Frontal cortex (tissue), 4 donors: ENCODE data around the gene SULT1A3. TPM values are rescaled to one million over a fixed set of nuclear protein-coding genes. Genes with fewer than 3 reads are reported as not detected.
"Not testable (repeated sequence)": the region's sequence is repeated elsewhere in the genome, so short reads cannot be mapped to it uniquely, and the experiment has no call there.

Source experiments
- DNase-seq, 2 donors: peaks; one replicate each; pipeline ENCODE4 v3.0.0; 2012; ENCODE audit warnings: low spot score in 2 of 2
- FAIRE-seq: peaks from 2 replicates; lab custom pipeline; 2012; peaks lifted over from hg19 to GRCh38; lab: Jason Lieb, UNC
- total RNA-seq: library from RNA; depleted of rRNA; stranded (reverse); fragments of >200 nt; gene quantifications from one replicate; pipeline ENCODE4 v1.2.3, GENCODE V29; 2014
- donor health status: control.
- donor health status: control.
- donor health status: control.

Gene SULT1A3
- total RNA-seq, 1 donor from 2014 or later, result 5.3 TPM

GRCh38 chr16:30186444-30186781 is 12.6 kb upstream of the SULT1A3 start:
- FAIRE-seq, result no peak
- DNase-seq, result no peak

DNA sequence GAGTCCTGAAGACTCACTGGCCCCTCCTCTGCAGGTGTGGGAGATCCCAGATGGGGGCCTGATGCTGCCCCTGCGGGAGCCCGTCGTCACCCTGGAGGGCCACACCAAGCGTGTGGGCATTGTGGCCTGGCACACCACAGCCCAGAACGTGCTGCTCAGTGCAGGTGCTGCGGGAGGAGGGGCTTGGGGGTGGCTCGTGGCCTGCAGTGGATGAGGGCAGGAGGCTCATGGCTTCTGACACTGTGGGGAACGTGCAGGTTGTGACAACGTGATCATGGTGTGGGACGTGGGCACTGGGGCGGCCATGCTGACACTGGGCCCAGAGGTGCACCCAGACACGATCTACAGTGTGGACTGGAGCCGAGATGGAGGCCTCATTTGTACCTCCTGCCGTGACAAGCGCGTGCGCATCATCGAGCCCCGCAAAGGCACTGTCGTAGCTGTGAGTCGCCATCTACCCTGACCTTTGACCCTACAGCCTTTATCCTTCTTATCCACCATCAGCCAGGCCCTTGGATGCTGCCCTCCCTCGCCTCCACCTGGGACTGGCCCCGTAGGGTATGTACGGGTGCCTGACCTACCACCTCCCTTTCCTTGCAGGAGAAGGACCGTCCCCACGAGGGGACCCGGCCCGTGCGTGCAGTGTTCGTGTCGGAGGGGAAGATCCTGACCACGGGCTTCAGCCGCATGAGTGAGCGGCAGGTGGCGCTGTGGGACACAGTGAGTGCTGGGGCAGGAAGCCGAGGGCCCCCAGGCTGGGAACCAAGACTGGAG is 12.1 kb upstream of the SULT1A3 start:
- FAIRE-seq (no peak), DNase-seq (peak; percentile 46)

GRCh38 chr16:30187556-30187865 is 11.5 kb upstream of the SULT1A3 start:
- DNase-seq, result no peak
- no peak for FAIRE-seq

- DNase-seq (no peak), FAIRE-seq (no peak)
Measured at GRCh38 chr16:30187971-30188561, 11.0 kb upstream of the SULT1A3 start.

DNA sequence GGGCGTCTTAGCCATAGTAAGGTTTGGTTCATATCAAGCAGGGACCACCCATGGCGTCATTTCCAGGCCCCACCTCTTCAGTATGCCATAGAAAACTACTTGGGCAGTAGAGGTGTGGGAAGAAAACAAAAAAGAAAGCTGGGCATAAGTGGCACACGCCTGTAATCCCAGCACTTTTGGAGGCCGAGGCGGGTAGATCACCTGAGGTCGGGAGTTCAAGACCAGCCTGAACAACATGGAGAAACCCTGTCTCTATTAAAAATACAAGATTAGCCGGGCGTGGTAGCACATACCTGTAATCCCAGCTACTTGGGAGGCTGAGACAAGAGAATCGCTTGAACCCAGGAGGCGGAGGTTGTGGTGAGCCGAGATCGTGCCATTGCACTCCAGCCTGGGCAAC is 7.9 kb upstream of the SULT1A3 start:
- not testable (repeated sequence) for DNase-seq, FAIRE-seq

DNA sequence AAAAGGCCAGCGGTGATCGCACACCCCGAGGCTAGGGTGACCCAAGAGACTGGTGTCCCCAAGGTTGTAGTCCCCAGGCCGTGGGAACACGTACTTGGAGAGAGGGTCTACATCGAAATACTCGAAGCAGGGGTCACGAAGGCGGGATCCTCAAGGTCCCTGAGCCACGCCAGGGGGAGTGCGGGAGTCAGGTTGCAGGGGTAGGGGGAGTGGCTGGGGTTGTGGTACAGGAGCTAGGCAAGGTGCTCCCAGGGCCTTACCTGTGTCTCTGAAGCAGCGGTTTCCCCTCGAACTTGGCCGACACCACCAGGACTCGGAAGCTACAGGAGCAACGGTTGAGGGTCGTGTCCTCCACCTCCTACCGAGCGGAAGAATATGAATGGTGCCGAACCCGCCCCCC is 6.0 kb upstream of the SULT1A3 start:
- FAIRE-seq, result not testable (repeated sequence)

GRCh38 chr16:30193615-30194014 is 5.4 kb upstream of the SULT1A3 start, which contains the start of the genes BOLA2B and SLX1A:
TSS of gene BOLA2B (minus strand) at chr16:30193666. CDS start at chr16:30193595, 71 bp downstream.
TSS of gene SLX1A (plus strand) at chr16:30193875. CDS start at chr16:30194085, 210 bp downstream.
- FAIRE-seq, result peak; percentile 87
- DNase-seq, result not testable (repeated sequence)

More for the DNA sequence above, 6.0 kb upstream of the SULT1A3 start:
- DNase-seq, result not testable (repeated sequence)

DNA sequence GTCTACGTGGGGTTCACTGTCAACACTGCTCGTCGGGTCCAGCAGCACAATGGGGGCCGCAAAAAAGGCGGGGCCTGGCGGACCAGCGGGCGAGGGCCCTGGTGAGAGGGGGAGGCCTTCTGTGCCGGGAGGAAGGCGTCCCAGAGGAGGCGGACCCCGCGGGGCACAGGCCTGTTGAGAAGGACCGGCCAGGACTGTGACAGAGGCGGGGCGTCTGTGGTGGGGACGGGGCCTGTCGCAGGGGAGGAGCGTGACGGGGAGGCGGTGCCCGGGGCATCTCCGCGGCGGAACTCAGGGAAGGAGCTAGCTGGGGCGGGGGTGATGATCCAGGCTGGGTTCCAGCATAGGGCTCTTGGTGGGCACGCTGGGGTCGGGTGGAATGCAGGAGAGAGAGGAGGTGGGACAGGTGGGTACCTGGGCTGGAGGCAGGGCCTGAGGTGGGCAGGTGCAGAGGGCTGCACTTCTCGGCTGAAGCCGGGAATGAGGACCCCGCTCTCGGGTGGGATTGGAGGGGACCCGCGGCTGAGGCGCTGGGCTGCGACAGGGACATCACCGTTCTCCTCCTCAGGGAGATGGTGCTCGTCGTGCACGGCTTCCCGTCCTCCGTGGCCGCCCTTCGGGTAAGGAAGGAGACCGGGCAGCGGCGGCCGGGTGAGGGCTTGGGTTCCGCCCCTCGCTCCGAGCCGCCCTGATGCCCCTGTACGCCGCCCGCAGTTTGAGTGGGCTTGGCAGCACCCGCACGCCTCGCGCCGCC is 4.7 kb upstream of the SULT1A3 start:
- FAIRE-seq, DNase-seq: not testable (repeated sequence)

DNA sequence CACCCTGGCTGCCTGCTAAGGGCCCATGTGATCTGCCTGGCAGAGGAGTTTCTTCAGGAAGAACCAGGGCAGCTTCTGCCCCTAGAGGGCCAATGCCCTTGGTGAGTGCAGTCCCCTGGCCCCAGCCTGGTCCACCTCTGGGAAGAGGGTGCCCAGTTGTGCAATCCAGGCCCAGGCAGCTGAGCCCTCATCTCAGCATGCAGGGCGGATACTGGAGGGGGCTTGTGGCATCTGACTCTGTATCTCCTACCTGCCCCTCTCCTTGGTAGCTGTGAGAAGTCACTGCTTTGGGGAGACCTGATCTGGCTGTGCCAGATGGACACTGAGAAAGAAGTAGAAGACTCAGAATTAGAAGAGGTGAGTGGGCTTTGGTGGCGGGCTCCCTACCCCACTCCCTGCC is 2.1 kb upstream of the SULT1A3 start:
- not testable (repeated sequence) for DNase-seq, FAIRE-seq

DNA sequence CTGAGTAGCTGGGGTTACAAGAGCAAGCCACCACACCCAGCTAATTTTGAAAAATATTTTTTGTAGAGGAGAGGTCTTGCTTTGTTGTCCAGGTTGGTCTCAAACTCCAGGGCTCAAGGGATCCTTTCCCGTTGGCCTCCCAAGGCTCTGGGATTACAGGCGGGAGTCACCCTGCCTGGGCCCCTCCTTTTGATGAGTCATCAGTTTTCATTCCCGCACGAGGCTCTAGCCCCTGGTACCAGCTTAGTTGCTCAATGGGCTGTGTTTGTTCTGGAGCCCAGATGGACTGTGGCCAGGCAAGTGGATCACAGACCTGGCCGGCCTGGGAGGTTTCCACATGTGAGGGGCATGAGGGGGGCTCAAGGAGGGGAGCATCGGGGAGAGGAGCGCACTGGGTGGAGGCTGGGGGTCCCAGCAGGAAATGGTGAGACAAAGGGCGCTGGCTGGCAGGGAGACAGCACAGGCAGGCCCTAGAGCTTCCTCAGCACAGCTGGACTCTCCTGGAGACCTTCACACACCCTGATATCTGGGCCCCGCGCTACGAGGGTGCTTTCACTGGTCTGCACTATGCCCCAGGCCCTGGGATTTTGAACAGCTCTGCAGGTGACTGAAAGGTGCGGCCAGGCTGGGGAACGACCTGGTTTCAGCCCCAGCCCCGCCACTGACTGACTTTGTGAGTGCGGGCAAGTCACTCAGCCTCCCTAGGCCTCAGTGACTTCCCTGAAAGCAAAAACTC is 721 bp downstream of the SULT1A3 start:
- DNase-seq, FAIRE-seq: not testable (repeated sequence)

DNA sequence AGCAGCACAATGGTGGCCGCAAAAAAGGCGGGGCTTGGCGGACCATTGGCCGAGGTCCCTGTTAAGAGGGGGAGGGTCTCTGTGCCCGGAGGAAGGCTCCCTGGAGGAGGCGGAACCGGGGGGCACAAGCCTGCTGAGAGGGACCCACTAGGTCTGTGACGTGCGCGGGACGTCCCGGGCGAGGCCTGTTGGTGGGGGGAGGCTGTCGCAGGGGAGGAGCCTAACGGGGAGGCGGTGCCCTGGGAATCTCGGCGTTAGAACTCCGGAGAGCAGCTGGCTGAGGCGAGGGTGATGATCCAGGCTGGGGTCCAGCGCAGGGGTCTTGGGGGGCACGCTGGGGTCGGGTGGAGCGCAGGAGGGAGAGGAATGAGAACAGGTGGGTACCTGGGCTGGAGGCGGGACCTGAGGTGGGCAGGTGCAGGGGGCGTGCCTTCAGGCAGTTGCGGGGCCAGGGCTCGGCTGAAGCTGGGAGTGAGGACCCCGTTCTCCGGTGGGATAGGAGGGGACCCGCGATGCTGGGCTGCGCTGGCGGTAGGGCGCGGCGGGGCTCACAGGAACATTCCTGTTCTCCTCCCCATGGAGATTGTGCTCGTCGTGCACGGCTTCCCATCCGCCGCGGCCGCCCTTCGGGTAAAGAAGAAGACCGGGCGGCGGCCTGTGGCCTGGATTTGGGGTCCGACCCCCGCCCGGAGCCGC is 6.6 kb downstream of the SULT1A3 start:
- not testable (repeated sequence) for FAIRE-seq, DNase-seq

DNA sequence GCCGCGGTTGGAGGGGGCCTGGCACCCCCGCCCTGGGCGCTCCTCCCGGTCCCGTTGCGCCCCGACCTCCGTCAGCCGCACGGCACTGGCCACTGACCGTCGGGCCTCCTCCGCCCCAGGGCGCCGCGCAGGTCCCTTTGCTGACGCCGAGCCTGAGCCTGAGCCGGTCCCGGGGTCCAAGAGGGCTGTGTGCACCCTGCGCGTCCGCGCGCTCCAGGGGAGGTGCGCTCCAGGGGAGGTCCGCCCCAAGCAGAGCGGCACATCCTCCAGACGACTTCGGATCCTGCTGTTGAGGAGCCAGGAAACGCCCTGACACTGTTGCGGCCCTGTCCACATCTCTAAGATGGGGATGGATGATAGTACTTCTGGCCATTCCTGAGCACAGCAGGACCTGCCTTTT is 7.2 kb downstream of the SULT1A3 start:
- DNase-seq, FAIRE-seq: not testable (repeated sequence)

DNA sequence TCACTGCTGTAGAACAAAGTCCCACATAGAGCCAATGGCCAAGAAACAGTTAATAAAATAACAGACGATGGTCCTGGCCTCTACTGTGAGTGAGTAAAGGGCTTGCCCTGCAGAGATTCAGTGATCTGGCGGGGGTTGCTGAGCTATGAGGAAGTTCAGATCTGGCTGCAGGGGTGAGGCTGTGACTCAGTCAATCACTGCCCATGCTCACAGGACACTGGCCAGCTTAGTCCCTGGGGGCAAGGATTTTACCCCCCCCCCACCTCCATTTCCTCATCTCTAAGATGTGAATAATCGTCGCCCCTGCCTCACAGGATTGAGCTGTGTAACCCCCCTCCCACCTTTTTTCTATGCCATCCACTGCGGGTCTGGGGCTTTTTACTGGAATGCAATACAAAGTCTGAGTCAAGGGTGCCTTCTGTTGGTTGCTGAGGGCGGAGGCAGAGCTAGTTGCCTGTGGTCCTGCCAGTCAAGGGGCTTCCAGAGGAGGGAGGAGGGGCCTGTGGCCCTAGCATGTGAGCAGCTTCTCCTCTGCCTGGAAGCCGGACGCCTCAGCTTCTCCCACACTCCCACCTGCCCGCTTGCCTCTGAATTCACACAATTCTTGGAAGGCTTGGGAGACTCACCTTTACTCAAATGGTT is 8.1 kb downstream of the SULT1A3 start:
- FAIRE-seq, DNase-seq: not testable (repeated sequence)

DNA sequence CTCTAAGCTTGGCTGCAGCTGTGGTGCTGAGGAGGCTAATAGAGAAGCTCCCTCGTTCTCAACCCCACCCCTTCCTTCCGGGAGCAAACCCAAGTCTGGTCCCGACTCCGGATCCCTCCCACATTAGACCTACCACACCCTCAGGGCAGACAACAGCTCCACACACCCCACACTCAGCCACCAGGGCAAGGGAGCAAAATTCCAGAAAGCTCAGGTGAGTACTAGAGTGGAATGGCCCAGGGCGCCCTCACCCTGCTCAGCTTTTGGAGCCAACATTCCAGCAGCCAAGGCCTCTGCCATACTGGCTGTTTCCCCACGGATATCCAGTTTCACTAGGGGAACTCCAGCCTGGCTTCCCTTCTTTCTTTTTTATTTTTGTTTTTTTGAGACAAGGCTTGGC is 10.0 kb downstream of the SULT1A3 start:
- not testable (repeated sequence) for FAIRE-seq, DNase-seq

- DNase-seq, FAIRE-seq: not testable (repeated sequence)
Measured at GRCh38 chr16:30211414-30211813, 12.4 kb downstream of the SULT1A3 start.

GRCh38 chr16:30217082-30217481 is 18.0 kb downstream of the SULT1A3 start:
- DNase-seq, FAIRE-seq: not testable (repeated sequence)

DNA sequence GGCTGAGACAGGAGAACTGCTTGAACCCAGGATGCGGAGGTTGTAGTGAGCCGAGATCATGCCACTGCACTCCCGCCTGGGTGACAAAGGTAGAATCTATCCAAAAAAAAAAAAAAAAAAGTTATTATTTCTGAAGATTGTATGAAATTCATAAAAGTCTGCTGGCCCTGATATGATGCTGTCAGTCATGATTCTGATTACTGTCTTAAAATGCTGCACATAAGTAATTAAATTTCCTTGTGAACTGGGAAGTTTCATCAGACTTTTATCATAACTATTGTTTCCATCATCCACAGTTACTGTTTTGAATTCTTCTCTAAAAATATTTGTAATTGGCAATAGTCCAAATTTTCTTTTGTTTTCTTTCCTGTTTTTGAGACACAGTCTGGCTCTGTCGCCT is 49.3 kb downstream of the SULT1A3 start, which contains the start of gene NPIPB13:
Gene NPIPB13 (minus strand): TSS at position 101 of the 400 bp plus-strand sequence. CDS start 2,906 bp downstream, outside the sequence.
- DNase-seq, FAIRE-seq: not testable (repeated sequence)
